Measurements from ENCODE around the gene PLET1.

Gene PLET1

GRCh38 chr11:112260490-112260889 lies at the start of gene PLET1:
TSS of gene PLET1 (minus strand) at chr11:112260860. CDS start at chr11:112260589, 271 bp downstream.
- no peak for DNase-seq (ENCODE audit: low spot score)

- DNase-seq (ENCODE audit: low spot score) = no peak
Measured at GRCh38 chr11:112310419-112310818, 49.8 kb upstream of the PLET1 start.

DNA sequence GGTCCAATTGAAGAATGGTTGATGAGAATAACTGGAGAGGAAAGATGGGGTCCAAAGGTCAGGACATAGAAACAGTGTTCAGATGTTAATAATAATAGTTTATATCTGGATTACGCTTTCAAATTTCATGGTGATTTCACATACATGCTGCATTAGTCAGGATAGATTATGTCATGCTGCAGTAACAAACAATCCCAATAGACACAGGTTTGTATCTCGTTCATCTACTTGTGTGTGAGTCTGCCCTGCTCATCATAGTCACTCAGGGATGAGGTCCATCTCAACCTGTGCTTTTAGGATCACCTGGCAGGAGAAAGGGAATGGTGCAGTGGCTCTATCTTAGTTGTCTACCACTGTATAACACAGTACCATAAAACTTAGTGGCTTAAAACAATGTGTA lies 48.0 kb upstream of the PLET1 start:
- no peak for DNase-seq (ENCODE audit: low spot score)

DNA sequence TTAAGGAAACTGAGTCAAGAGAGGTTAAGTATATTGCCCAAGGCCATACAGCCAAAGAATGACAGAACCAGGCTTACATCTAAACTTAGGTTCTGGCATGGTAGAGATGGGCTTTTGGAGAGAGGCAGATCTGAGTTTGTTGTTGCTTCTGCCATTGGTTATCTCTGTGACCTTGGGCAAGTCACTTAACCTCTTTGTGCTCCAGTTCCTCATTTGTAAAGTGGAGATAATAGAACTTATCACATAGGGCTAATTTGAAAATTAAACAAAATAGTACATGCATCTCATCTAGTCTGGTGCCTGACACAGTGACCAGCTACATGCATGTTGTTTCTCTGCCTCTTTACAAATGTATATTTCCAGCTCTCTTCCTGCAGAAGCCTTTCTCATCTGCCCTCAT lies 47.0 kb upstream of the PLET1 start:
- DNase-seq (ENCODE audit: low spot score) = no peak

- no peak for DNase-seq (ENCODE audit: low spot score)
Measured at GRCh38 chr11:112306230-112306629, 45.6 kb upstream of the PLET1 start.

DNA sequence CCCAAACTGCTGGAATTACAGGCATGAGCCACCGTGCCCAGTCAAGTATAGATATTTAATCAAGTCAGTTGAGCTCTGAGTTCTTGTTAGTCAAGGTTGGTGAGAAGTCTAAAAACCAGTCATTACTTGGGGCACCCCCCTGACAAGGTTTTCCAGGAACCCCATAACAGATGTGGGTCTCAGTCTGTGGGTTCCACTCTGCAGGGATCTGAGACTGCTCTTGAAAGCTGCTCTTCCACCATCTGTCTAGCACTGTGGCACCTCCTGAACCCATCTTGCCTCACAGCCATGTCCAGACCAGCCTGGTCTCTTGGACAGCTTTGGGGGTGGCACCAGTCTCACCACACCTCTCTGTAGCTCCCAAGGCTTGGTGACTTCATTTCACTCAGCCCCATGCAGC lies 44.3 kb upstream of the PLET1 start:
- no peak for DNase-seq (ENCODE audit: low spot score)

GRCh38 chr11:112303616-112304015 lies 43.0 kb upstream of the PLET1 start:
- no peak for DNase-seq (ENCODE audit: low spot score)

GRCh38 chr11:112302226-112302868 lies 41.7 kb upstream of the PLET1 start:
- no peak for DNase-seq (ENCODE audit: low spot score)

GRCh38 chr11:112300094-112300786 lies 39.6 kb upstream of the PLET1 start:
- DNase-seq (ENCODE audit: low spot score) = no peak

DNA sequence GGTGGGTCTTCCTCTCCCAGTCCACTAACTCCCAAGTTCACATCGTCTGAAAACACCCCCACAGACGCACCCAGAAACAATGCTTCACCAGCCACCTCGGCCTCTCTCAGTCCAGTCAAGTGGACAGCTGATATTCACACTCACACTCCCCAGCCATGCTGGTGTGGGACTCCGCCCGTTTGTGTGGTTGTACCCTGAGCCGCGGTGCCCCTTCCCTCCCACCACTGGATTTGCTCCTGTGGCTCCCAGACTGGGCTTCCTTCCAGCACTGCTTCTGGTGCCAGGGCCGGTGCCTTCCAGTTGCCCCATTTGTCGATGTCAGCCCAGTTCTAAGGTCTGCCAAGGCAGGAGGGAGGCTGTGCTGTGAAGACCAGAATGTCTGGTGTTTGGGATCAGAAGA lies 37.9 kb upstream of the PLET1 start:
- DNase-seq (ENCODE audit: low spot score) = no peak

GRCh38 chr11:112297248-112297866 lies 36.7 kb upstream of the PLET1 start:
- no peak for DNase-seq (ENCODE audit: low spot score)

- no peak for DNase-seq (ENCODE audit: low spot score)
Measured at GRCh38 chr11:112296044-112296443, 35.4 kb upstream of the PLET1 start.

- no peak for DNase-seq (ENCODE audit: low spot score)
Measured at GRCh38 chr11:112294688-112295340, 34.2 kb upstream of the PLET1 start.

- DNase-seq (ENCODE audit: low spot score) = no peak
Measured at GRCh38 chr11:112293614-112294013, 33.0 kb upstream of the PLET1 start.

- DNase-seq (ENCODE audit: low spot score) = peak; percentile 18
Measured at GRCh38 chr11:112292785-112293407, 32.2 kb upstream of the PLET1 start.

GRCh38 chr11:112292188-112292587 lies 31.5 kb upstream of the PLET1 start:
- no peak for DNase-seq (ENCODE audit: low spot score)

DNA sequence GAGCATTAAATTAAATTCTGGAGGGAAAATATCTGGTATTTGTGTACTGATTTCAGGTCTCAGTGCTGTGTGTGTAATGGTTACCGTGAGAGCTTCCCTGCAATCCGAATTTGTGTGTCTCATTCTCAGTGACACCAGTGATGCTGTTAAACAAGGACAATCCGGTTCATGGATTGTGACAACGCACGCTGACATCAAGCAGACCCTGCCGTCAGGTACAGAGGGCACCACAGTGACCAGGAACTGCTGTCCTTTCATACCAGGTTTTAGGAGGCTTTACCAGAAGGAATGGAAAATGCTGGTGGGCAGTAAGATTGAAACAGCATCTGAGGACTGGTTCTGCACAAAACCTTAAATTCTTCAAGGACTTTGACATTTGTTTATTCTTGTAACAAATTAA lies 30.5 kb upstream of the PLET1 start:
- no peak for DNase-seq (ENCODE audit: low spot score)

GRCh38 chr11:112290493-112290850 lies 29.8 kb upstream of the PLET1 start:
- no peak for DNase-seq (ENCODE audit: low spot score)

GRCh38 chr11:112289588-112290492 lies 29.2 kb upstream of the PLET1 start:
- DNase-seq (ENCODE audit: low spot score) = peak; percentile 73

DNA sequence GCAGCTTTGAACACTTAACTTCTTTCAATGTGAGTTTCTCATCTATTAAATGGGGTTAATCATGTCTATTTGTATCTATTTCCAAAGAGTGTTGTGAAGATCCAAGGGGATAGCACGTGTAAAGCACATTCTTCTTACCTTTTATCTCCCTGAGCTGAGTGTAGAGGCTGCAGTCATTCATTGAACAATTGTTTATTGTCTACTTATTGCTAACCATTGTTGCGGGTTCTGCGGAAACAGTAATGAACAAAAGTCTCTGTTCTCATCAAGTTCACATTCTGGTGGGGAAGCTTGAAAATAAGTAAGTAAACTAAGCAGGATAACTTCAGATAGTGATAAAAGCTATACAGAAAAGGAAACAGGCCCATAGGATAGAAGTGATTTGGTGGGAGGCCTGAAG lies 27.4 kb upstream of the PLET1 start:
- no peak for DNase-seq (ENCODE audit: low spot score)

DNA sequence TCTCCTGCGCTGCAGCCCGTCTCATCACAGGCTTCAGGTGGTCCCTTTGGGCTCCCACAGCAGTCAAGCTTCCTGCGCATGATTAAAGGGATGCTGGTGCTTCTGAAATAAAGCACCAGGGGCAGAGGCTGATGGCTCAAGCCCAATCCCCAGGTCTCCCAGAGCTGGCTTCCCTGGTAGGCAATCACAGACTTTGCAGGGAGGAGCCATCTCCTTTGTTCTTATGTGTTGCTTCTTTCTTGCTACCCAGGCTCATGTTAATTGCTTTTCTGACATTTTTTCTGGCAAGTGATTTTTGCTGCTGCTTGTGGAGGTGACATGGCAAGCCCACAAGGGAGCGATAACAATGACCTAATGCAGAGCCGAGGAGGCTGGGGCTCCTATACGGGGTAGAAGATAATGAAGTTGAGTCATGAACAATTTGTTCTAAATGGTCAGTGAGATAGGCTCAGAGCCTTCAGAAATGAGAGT lies 25.2 kb upstream of the PLET1 start:
- DNase-seq (ENCODE audit: low spot score) = no peak
